ENCODE data around the gene VIPR2. TPM values are rescaled to one million over a fixed set of nuclear protein-coding genes. Genes with fewer than 3 reads are reported as not detected.

Gene VIPR2
- total RNA-seq, 1 donor from 2014 or later: 0.07 TPM

DNA sequence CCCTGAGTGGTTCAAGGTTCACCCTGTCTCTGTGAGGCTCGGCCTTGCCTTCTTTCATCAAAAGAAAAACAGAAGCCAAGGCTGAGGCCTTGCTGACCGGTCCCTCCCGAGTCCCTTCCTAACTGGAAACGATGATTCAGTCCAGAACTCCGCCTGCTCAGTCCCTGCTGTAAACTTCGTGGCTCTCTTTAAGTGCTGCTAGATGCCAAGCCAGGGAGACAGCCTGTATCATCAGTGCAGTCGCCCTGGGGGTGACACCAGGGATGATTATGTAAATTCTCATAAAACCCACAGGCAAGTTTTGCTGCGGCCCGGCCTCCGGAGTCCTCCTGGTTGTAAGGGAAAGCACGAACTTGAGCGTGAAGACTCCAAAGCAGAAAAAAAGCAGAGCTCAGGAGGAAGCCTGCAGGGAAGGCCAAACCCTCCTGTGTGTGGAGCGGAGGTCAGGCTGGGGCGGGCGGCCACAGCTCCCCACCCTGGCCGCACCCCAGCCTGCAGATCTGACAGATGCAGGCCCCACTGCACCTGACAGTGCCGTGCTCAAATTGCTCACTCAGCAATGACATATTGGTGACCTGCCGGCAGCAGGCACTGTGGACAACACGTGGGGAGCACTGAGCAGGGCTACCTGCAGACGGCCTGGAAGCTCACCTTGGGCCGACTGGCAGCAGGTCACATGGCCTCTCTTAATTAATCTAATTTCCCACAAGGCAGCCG is 164.9 kb downstream of the VIPR2 start:
- Mint-ChIP-seq H3K27me3 (ENCODE audit: low read depth) (no peaks in the 10 kb centered on the region), H3K9me3 (ENCODE audit: low read depth) (peaks cover 14% of the 10 kb centered on the region), H3K27ac (ENCODE audit: unreplicated experiment) (no peak overlapping the region), H3K4me1 (ENCODE audit: low read depth) (peaks cover 12% of the 10 kb centered on the region), H3K36me3 (ENCODE audit: low read depth) (peaks cover 5% of the 10 kb centered on the region), H3K4me3 (ENCODE audit: unreplicated experiment) (no peak overlapping the region)
- no peak for DNase-seq (ENCODE audit: low spot score)
- TF ChIP-seq, protein P1, sequence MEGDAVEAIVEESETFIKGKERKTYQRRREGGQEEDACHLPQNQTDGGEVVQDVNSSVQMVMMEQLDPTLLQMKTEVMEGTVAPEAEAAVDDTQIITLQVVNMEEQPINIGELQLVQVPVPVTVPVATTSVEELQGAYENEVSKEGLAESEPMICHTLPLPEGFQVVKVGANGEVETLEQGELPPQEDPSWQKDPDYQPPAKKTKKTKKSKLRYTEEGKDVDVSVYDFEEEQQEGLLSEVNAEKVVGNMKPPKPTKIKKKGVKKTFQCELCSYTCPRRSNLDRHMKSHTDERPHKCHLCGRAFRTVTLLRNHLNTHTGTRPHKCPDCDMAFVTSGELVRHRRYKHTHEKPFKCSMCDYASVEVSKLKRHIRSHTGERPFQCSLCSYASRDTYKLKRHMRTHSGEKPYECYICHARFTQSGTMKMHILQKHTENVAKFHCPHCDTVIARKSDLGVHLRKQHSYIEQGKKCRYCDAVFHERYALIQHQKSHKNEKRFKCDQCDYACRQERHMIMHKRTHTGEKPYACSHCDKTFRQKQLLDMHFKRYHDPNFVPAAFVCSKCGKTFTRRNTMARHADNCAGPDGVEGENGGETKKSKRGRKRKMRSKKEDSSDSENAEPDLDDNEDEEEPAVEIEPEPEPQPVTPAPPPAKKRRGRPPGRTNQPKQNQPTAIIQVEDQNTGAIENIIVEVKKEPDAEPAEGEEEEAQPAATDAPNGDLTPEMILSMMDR (IDR thresholded peaks at IDR 0.05): no peak

DNA sequence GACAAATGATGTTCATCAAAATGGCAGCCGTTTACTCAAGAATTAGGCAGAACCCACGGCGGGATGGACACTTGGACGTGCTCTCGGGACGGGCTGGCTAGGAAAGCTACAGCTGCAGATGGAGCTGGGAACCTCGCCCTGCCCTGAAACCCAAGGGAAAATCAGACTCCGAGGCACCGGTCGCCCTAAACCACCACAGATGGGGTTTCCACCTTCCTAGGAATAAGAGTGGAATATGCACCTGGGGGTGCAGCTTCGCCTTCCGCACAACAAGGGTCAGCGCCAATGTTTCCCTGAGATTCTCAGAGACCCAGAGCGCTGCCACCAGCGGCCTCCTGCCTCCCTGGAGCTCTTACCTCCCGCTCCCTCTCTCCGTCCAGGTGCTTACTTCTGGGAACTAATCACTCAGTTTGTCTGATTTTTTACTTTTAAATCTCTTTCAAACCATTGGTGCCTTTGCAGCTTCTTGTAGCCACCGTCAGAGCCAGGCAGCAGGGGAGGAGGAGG is 165.6 kb downstream of the VIPR2 start:
- peaks cover 2% of the 10 kb centered on the region for H3K36me3 Mint-ChIP-seq (ENCODE audit: low read depth)
- no peak overlapping the region for H3K27ac Mint-ChIP-seq (ENCODE audit: unreplicated experiment)
- H3K9me3 Mint-ChIP-seq (ENCODE audit: low read depth): peaks cover 8% of the 10 kb centered on the region
- H3K4me3 Mint-ChIP-seq (ENCODE audit: unreplicated experiment): no peak overlapping the region
- TF ChIP-seq, protein P1 (IDR thresholded peaks at IDR 0.05): no peak
- DNase-seq (ENCODE audit: low spot score): no peak
- peaks cover 12% of the 10 kb centered on the region for H3K4me1 Mint-ChIP-seq (ENCODE audit: low read depth)
- H3K27me3 Mint-ChIP-seq (ENCODE audit: low read depth): no peaks in the 10 kb centered on the region

Data from chondrocyte (in vitro differentiated cells).